HEK293 (cell line): ENCODE data around the gene STEAP3.

ENCODE experiments used
- TF ChIP-seq, protein P1 (sequence below): sonication (generic); formaldehyde crosslinking; IDR thresholded peaks from 2 replicates; pipeline ENCODE4 v1.8.1; 2022; ENCODE audit warnings: mild to moderate bottlenecking, moderate library complexity, missing genetic modification reagents
- TF ChIP-seq, protein P2 (sequence below): fragments of 450-650 bp; IDR thresholded peaks from 2 replicates; pipeline ENCODE4 v1.5.1; 2018; ENCODE audit warnings: missing biosample characterization, mild to moderate bottlenecking, missing genetic modification characterization

DNA sequence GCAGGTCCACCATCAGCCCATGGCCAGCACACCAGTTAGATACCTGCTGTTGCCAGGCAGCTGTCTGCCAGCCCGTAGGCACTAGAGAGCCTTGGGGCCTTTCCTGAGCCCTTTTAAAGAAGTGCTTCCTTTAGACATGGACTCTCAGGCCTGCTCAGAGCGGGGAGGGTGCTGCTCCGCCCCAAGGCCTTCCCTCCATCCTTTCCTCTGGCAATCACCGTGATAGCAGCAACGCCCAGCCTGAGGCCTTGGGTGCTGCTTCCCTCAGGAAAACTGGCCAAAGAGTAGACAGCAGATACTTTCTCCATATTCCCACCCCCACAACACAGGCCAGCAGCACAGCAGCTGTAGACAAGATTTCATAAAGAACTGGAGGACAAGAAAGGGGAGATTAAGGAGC is 42.7 kb upstream of the STEAP3 start:
- TF ChIP-seq, protein P1, sequence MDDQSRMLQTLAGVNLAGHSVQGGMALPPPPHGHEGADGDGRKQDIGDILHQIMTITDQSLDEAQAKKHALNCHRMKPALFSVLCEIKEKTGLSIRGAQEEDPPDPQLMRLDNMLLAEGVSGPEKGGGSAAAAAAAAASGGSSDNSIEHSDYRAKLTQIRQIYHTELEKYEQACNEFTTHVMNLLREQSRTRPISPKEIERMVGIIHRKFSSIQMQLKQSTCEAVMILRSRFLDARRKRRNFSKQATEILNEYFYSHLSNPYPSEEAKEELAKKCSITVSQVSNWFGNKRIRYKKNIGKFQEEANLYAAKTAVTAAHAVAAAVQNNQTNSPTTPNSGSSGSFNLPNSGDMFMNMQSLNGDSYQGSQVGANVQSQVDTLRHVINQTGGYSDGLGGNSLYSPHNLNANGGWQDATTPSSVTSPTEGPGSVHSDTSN = no peak
- TF ChIP-seq, protein P2, sequence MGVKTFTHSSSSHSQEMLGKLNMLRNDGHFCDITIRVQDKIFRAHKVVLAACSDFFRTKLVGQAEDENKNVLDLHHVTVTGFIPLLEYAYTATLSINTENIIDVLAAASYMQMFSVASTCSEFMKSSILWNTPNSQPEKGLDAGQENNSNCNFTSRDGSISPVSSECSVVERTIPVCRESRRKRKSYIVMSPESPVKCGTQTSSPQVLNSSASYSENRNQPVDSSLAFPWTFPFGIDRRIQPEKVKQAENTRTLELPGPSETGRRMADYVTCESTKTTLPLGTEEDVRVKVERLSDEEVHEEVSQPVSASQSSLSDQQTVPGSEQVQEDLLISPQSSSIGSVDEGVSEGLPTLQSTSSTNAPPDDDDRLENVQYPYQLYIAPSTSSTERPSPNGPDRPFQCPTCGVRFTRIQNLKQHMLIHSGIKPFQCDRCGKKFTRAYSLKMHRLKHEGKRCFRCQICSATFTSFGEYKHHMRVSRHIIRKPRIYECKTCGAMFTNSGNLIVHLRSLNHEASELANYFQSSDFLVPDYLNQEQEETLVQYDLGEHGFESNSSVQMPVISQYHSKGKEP = no peak
